Rectal smooth muscle tissue (tissue), 1 donor: Measurements from ENCODE around the gene UGT1A5.
"Not testable (repeated sequence)": the region's sequence is repeated elsewhere in the genome, so short reads cannot be mapped to it uniquely, and the experiment has no call there.

Experiments used
- H3K27ac ChIP-seq: one replicate; pipeline ENCODE4 v1.7.0; 2013; ENCODE audit warnings: low read depth, low read length, inconsistent platforms
- H3K27me3 ChIP-seq: one replicate; pipeline ENCODE4 v1.7.0; 2013; ENCODE audit warnings: low read length; ENCODE audit not compliant: control insufficient read depth, insufficient read depth
- H3K36me3 ChIP-seq: one replicate; pipeline ENCODE4 v1.7.0; 2013; ENCODE audit warnings: low read length; ENCODE audit not compliant: control insufficient read depth, insufficient read depth
- H3K4me1 ChIP-seq: one replicate; pipeline ENCODE4 v1.7.0; 2013; ENCODE audit warnings: low read length; ENCODE audit not compliant: control insufficient read depth, insufficient read depth
- H3K4me3 ChIP-seq: one replicate; pipeline ENCODE4 v1.7.0; 2013; ENCODE audit warnings: low read length
- H3K9ac ChIP-seq: one replicate; pipeline ENCODE4 v1.7.0; 2013; ENCODE audit warnings: low read length

Gene UGT1A5

GRCh38 chr2:233740870-233741269, 28.2 kb downstream of the UGT1A5 start:
- Histone ChIP-seq H3K27me3 (no peaks in the 10 kb centered on the region), H3K36me3 (no peaks in the 10 kb centered on the region), H3K27ac (no peak overlapping the region), H3K4me3 (no peak overlapping the region), H3K4me1 (no peaks in the 10 kb centered on the region), H3K9ac (no peak overlapping the region)

- Histone ChIP-seq H3K36me3 (no peaks in the 10 kb centered on the region), H3K9ac (no peak overlapping the region), H3K4me3 (no peak overlapping the region), H3K27me3 (no peaks in the 10 kb centered on the region), H3K27ac (no peak overlapping the region), H3K4me1 (no peaks in the 10 kb centered on the region)
Measured at GRCh38 chr2:233743464-233744259, 31.0 kb downstream of the UGT1A5 start.

GRCh38 chr2:233745073-233745755, 32.5 kb downstream of the UGT1A5 start:
- H3K36me3 ChIP-seq, result no peaks in the 10 kb centered on the region
- H3K27me3 ChIP-seq, result no peaks in the 10 kb centered on the region
- no peak overlapping the region for H3K27ac ChIP-seq
- H3K4me3 ChIP-seq, result no peak overlapping the region
- no peaks in the 10 kb centered on the region for H3K4me1 ChIP-seq
- H3K9ac ChIP-seq, result no peak overlapping the region

- H3K4me3 ChIP-seq, H3K9ac ChIP-seq, H3K27ac ChIP-seq, H3K4me1 ChIP-seq, H3K27me3 ChIP-seq, H3K36me3 ChIP-seq: not testable (repeated sequence)
Measured at GRCh38 chr2:233745838-233746237, 33.1 kb downstream of the UGT1A5 start.

- Histone ChIP-seq H3K9ac (no peak overlapping the region), H3K4me3 (no peak overlapping the region), H3K4me1 (no peaks in the 10 kb centered on the region), H3K27ac (no peak overlapping the region), H3K27me3 (no peaks in the 10 kb centered on the region), H3K36me3 (no peaks in the 10 kb centered on the region)
Measured at GRCh38 chr2:233746475-233747282, 34.0 kb downstream of the UGT1A5 start.

GRCh38 chr2:233747283-233747544, 34.5 kb downstream of the UGT1A5 start:
- H3K27ac ChIP-seq, result no peak overlapping the region
- H3K9ac ChIP-seq, result no peak overlapping the region
- no peaks in the 10 kb centered on the region for H3K27me3 ChIP-seq
- no peak overlapping the region for H3K4me3 ChIP-seq
- H3K36me3 ChIP-seq, result no peaks in the 10 kb centered on the region
- no peaks in the 10 kb centered on the region for H3K4me1 ChIP-seq

GRCh38 chr2:233750689-233751088, 38.0 kb downstream of the UGT1A5 start:
- not testable (repeated sequence) for H3K4me3 ChIP-seq, H3K4me1 ChIP-seq, H3K9ac ChIP-seq, H3K27ac ChIP-seq, H3K36me3 ChIP-seq, H3K27me3 ChIP-seq

- not testable (repeated sequence) for H3K27ac ChIP-seq, H3K9ac ChIP-seq, H3K4me1 ChIP-seq, H3K27me3 ChIP-seq, H3K4me3 ChIP-seq, H3K36me3 ChIP-seq
Measured at GRCh38 chr2:233751212-233752009, 38.7 kb downstream of the UGT1A5 start.

GRCh38 chr2:233754872-233755611, 42.3 kb downstream of the UGT1A5 start:
- H3K27me3 ChIP-seq, result no peaks in the 10 kb centered on the region
- no peaks in the 10 kb centered on the region for H3K36me3 ChIP-seq
- no peak overlapping the region for H3K9ac ChIP-seq
- H3K4me1 ChIP-seq, result no peaks in the 10 kb centered on the region
- H3K27ac ChIP-seq, result no peak overlapping the region
- no peak overlapping the region for H3K4me3 ChIP-seq

- H3K27ac ChIP-seq, result no peak overlapping the region
- H3K36me3 ChIP-seq, result no peaks in the 10 kb centered on the region
- no peaks in the 10 kb centered on the region for H3K4me1 ChIP-seq
- H3K27me3 ChIP-seq, result no peaks in the 10 kb centered on the region
- H3K4me3 ChIP-seq, result no peak overlapping the region
- no peak overlapping the region for H3K9ac ChIP-seq
Measured at GRCh38 chr2:233756429-233757081, 43.8 kb downstream of the UGT1A5 start.

- H3K4me3 ChIP-seq, result no peak overlapping the region
- H3K4me1 ChIP-seq, result no peaks in the 10 kb centered on the region
- H3K27ac ChIP-seq, result no peak overlapping the region
- no peaks in the 10 kb centered on the region for H3K36me3 ChIP-seq
- no peak overlapping the region for H3K9ac ChIP-seq
- H3K27me3 ChIP-seq, result no peaks in the 10 kb centered on the region
Measured at GRCh38 chr2:233758141-233758540, 45.4 kb downstream of the UGT1A5 start.
